HG02943 (cell line): ENCODE data around the gene KCNQ1OT1.

Experiments used
- ATAC-seq: cut with Tn5 transposase; IDR thresholded peaks from one replicate; pipeline ENCODE4 v1.9.1; 2021; ENCODE audit warnings: mild to moderate bottlenecking, low read depth, moderate library complexity; ENCODE audit not compliant: unreplicated experiment

KCNQ1OT1 gene

DNA sequence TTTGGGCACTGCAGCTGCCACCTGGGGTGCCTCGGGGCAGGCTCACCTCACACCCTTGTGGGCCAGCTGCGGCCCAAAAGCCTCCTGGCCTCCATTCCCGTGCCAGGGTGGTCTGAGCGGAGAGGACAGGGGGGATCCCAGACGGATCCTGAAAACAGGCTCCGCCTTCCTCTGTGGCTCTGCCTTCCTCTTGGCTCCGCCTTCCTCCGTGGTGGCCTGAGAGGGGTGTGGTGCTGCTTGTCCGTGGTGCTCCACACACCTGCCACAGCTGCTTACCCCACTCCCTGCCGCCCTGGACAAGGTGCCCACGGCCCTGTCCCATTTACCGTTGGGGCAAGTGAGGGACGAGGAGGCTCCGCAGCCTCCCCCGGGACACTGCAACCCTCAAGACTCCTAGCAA lies 23.2 kb upstream of the KCNQ1OT1 start:
- no peak for ATAC-seq

DNA sequence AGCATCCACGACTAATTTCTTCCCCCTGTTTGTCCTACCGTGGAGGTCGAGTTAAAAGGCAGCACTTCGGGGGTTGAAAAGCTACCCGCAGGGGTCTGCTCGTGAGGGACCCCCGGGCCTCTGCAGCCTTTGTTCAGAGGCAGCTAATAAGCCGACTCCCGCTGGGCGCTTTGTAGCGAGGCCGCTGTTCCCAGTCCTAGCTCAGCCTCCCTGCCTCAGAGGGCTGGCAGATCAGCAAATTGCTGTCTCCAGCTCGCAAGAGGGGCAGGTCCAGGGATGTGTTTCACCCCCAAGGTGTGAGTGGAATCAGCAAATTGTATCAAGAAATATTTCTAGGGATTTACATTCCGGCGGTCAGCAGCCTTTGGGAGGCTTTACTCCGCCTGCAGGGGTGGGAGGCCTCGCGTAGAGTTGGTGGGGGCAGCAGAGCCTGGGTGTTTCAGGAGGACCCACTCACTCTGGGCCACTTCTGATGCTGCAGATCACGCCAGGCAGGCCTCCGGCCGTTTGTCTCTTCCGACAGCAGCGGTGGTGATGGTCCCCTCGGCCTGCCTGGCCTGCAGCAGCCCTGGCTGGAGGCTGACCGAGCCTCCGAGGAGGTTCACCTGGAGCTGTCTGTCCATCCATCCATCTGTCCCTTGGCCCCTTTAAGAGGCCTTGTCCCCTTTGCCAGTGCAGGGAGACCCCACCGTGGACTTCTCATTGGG lies 21.6 kb upstream of the KCNQ1OT1 start:
- ATAC-seq: no peak

DNA sequence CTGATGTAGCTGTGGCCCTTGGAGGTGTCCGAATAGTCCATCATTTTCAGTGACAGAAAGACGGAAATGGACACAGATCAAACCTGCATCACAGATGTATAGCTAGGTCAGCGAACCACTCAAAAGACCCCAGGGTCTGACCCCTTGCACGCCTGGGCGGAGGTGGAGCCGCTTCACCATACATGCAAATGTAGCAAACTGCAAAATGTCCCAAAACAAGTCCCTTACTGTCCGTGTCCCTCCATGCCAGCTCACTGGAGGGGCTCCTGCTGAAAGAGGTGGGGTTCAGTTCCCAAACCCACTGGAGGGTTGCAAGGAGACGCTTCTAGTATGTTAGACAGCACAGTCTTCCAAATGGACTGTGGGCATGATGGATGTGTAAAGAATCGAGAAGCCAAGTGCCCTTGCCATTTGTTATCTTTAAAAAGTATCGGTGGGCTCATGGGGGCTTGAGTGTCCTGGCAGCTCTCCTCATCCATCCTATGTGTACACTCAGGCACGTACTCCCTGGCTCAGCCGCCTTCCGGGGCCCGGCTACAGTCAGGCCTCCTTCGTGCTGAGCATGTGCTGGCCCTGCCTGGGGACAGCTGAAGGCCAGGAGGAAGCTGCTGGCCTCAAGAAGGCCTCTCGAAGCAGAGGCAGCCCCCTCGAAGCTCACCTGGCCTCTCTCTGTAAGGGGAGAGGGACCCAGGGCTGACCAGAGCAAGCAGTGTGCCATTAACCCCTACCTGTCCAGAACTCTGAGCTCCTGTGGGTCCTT lies 20.2 kb upstream of the KCNQ1OT1 start:
- ATAC-seq: no peak

DNA sequence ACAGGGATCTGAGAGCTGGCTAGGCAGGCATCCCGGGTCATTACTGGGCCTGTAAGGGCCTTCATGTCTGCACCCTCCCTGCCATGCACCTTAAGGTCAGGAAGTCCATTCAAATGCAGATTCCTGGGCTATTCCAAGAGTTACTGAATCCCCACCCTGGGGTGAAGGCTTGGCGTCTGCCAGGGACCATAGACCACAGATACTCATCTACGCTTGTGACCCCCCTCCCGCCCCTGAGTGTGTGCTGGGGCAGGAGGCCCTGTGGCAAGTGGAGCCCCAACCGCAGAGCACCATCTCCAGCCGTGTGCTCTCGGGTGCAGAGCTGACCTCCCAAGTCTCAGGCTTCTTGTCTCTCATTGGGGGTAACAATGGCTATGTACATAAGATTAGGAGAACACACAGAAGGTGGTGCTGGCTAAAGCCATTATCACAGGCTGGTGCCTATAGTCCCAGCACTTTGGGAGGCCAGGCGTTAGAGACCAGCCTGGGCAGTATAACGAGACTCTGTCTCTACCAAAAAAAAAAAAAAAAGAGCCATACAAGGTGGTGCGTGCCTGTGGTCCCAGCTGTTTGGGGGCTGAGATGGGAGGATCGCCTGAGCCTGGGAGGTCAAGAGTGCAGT lies 19.1 kb upstream of the KCNQ1OT1 start:
- no peak for ATAC-seq

GRCh38 chr11:2717561-2718325 lies 17.9 kb upstream of the KCNQ1OT1 start:
- ATAC-seq: no peak

DNA sequence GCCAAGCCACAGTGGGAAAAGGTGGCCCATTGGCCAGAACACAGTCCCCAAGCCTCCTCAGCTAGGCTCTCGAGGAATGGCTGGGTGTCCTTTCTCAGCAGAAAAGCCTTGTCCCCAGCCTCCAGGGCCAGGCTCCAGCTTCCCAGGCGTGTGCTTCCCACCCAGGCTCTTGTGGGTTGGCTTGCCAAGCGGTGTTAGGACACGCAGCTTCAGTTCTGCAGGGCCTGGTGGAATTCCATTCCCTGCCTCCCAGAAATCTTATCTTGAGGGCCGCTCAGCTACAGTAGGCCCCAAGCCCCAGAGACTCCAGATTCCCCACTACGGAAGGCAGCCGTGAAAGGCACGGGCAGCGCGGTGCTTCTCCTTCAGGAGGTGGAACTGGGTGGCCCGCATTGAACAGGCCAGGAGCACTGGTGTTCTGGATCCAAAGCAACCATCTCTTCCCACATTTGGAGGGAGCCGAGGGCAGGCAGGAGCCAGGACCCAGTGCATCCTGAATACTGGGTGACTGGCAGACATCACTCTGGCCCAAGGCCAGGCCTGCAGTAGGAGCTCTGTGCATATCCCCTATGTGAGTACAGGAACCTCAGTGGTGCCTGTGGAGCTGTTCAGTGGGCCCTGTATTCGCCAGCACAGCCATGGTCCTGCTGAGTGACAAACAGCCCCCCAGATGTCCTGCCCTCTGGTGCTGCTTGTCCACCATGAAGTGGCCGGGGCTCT lies 16.7 kb upstream of the KCNQ1OT1 start:
- no peak for ATAC-seq

DNA sequence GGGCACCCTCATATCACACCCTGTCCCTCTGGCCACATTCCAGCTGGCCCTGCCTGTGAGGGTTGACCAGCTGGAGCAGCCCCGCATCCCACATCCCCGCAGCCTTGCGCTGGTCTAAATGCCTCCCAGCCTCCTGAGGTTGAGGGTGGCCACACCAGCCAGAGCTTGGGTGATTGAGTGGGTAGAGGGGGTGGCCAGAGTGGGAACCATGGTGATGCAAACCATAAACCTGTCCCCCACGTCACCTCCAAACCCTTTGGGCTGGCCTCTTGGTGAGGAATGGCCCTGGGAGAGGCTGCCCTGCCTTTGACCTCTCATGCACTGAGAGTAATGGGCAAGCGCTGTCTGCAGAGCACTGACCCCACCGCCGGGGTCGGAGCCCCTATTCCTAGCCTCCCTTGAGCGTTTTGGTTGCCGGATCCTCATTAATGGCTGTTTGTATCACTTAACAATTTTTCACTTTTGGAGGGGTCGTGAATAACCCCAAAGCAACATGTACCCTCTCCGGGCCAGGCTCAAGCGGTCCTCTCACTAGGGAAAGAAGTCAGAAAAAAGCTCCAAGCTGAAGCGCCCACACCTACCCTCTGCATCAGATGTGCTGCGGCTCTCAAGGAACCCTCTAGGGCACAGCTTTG lies 16.0 kb upstream of the KCNQ1OT1 start:
- ATAC-seq: no peak

- ATAC-seq: no peak
Measured at GRCh38 chr11:2714871-2715270, 15.1 kb upstream of the KCNQ1OT1 start.

- no peak for ATAC-seq
Measured at GRCh38 chr11:2714463-2714800, 14.6 kb upstream of the KCNQ1OT1 start.

DNA sequence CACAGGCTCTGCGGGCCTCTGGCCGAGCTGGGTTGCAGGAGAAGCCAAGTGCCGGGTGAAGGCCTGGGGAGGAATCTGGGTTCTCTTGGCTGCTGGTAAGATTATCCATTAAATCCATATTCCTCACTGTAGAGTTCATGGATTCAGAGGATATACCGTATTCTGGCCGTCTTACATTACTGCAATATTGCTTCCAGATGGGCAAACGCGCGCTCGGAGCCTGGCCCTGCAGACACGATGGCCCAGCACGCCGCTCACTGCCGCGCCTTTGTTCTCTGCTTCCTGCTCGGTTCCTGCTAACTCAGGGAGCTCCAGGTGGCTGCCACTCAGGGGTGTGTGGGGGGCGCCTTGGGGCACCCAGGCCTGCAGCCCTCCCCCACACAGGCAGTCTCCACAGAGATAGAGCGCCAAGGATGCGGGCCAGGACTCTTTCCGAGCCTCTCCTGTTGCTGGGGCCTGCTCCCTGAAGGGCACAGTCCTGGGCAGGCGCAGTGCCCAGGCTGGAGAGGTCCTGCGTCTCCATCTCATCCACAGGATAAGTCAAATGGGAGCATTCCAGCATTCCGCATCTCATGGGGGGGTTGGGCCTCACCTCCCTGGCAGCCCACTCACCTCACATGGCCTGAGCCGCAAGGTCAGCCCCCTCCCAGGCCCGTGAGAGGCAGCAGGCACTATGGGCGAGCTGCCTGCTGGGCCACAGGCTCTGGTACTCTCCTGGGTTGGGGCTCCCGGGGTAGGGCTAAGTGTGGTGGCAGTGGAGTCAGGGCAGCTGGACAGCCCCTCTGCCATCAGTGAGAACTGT lies 14.1 kb upstream of the KCNQ1OT1 start:
- ATAC-seq: no peak

- ATAC-seq: no peak
Measured at GRCh38 chr11:2713094-2713493, 13.3 kb upstream of the KCNQ1OT1 start.

- ATAC-seq: no peak
Measured at GRCh38 chr11:2711161-2711560, 11.4 kb upstream of the KCNQ1OT1 start.

DNA sequence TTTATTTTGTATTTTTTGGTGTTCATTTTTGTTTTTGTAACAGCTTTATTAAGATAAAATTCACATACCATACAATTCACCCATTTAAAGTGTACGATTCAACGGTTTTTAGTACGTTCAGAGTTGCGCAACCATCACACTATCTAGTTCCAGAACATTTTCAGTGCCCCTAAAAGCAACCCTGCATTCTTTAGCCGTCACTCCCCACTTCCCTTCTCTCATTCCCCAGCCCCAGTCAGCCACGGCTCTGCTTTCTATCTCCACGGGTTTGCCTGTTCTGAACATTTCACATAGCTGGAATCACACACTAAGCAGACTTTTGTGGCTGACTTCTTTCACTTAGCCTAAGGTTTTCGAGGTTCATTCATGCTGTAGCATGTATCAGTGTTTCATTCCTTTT lies 9.6 kb upstream of the KCNQ1OT1 start:
- no peak for ATAC-seq

DNA sequence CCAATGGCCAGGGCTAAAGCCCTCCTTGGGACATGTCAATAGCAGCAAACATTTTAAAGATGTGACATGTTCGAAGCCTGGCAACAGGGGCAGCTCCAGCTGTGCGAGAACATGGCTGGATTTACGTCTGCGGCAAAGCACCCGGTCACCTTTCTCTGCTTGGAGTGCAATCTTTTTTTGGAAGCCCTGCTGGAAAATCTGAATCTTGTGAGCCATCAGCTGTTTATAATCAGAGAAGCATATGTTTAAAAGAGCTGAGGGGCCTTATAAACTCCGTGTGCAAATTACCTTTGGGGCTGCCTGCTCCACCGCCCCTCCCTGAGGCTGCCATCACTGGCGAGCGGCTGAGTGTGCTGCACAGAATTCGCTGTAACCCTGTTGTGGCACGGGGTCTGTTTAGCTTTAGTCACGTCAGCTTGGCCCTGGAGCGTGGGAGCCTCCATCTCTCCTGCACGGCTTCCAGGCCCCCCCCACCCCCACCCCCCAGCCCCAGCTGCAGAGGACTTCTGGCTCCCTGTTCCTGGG lies 9.0 kb upstream of the KCNQ1OT1 start:
- no peak for ATAC-seq

DNA sequence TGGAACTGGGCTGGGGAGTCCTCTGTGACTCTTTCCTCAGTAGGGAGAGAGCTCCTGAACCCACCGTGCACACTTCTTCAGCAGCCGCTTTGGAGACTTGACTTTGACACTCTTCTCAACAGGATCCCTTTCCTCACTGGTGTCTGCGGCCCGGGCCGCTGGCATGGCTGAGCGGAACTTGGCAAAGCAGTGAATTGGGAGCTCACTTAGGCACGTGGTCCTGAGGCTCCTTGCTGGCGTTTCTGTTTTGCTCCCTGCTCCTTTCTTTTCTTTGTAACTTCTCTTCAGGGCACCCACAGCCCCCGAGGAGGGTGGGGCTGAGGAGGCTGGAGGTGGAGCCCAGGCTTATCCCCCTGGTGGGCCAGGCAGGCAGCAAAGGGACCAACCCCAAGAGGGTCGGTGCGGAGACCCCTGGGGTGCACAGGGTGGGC lies 8.4 kb upstream of the KCNQ1OT1 start:
- ATAC-seq: no peak

DNA sequence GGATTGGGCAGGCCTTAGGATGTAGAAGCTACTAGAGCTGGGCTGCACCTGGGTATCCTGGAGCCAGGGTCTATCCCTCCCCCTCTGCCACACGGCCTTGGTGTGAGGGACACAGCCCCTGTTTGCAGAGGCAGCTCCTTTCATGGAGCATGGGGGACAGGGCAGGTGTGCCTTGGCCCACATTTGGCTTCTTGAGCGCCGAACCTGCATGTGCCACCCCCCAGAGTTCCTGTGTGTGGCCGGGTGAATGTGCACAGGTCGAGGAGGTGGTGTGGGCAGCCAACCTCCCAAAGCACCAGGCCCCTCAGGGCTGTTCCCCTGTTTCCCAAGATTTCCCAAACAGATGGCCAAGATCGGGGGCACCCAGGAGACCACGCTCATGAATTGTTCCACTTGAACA lies 7.9 kb upstream of the KCNQ1OT1 start:
- no peak for ATAC-seq

DNA sequence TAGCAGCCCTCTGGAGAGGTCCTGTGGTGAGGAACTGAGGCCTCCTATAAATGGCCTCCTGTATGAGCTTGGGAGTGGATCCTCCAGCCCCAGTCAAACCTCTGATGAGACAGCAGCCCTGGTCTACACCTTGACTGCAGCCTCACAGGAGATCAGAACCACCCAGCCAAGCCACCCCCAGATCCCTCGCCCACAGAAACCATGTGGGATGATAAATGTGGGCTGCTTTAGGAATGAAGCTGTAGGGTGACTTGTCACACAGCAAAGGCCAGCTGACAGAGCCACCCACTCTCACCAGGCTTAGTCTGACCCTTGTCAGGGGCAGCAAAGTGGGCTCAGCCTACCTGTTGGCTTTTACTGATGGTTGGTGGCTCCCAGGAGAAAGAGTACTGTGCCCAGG lies 6.5 kb upstream of the KCNQ1OT1 start:
- ATAC-seq: no peak

DNA sequence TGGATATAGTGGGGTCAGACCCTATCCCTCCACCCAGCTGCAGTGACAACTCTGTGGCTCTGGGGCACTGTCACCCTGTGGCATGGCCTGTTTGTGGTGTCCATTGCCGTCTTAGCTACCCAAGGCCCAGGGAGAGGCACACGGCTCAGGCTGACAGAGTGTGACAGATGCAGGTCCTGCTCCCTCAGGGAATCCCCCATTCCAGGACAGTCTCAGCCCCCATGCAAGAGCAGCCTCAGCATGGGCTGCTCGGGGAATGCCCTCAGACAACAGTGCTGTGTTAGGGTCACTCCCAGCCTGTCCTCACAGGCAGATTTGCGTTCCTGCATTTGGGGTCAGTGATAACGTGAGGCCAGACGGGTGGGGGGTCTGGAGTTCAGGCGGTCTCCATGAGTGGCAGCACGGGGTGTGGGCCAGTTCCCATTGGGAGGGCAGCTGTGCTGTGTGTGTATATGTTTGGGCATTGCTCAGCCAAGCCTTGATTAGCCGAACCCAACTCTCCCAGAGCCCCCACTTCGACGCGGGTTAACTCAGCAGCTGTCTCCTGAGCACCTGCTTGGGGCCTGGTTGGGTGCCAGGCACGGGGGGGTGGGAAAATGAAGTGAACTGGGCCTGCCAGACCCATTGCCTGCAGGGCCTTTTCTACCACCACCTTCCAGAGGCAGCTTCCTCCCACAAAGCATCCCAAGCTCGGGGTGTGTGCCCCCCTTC lies 5.3 kb upstream of the KCNQ1OT1 start:
- no peak for ATAC-seq
